ENCODE measurements around the gene GARIN5B.

The GARIN5B gene

GRCh38 chr19:55368701-55369563, 5.9 kb upstream of the GARIN5B start:
- FAIRE-seq = no peak

GRCh38 chr19:55368106-55368505, 5.0 kb upstream of the GARIN5B start:
- no peak for FAIRE-seq

- FAIRE-seq = no peak
These were observed 3.7 kb upstream of the GARIN5B start for GRCh38 chr19:55366790-55367189.

GRCh38 chr19:55365964-55366363, 2.9 kb upstream of the GARIN5B start:
- FAIRE-seq = no peak

- FAIRE-seq = no peak
These were observed 2.2 kb upstream of the GARIN5B start for GRCh38 chr19:55365245-55365644.

- no peak for FAIRE-seq
These were observed 678 bp downstream of the GARIN5B start for GRCh38 chr19:55362174-55362989.

- no peak for FAIRE-seq
These were observed 2.2 kb downstream of the GARIN5B start for GRCh38 chr19:55360902-55361301.

- no peak for FAIRE-seq
These were observed 3.8 kb downstream of the GARIN5B start for GRCh38 chr19:55358943-55359908.

GRCh38 chr19:55358493-55358892, 4.6 kb downstream of the GARIN5B start:
- no peak for FAIRE-seq

- no peak for FAIRE-seq
These were observed 7.7 kb downstream of the GARIN5B start for GRCh38 chr19:55355213-55355821.

GRCh38 chr19:55354698-55355212, 8.3 kb downstream of the GARIN5B start, which contains the start of gene COX6B2:
Gene COX6B2, minus strand, starts transcription at chr19:55354719. Its CDS starts 198 bp downstream, at chr19:55354521.
- FAIRE-seq = no peak

- no peak for FAIRE-seq
These were observed 9.0 kb downstream of the GARIN5B start for GRCh38 chr19:55353803-55354697.

- no peak for FAIRE-seq
These were observed 9.7 kb downstream of the GARIN5B start for GRCh38 chr19:55353356-55353802.

- no peak for FAIRE-seq
These were observed 10.4 kb downstream of the GARIN5B start for GRCh38 chr19:55352549-55353145.

GRCh38 chr19:55352040-55352439, 11.0 kb downstream of the GARIN5B start:
- FAIRE-seq = no peak

GRCh38 chr19:55350620-55351315, 12.3 kb downstream of the GARIN5B start:
- FAIRE-seq = no peak

GRCh38 chr19:55348317-55349034, 14.6 kb downstream of the GARIN5B start:
- FAIRE-seq = no peak

GRCh38 chr19:55347442-55348009, 15.5 kb downstream of the GARIN5B start:
- no peak for FAIRE-seq
